Parathyroid adenoma (tissue), 2 donors: ENCODE results near the gene ZNF580.

ENCODE experiments used
- H2AFZ ChIP-seq: fragments of 300-600 bp; sonication (generic); one replicate; pipeline ENCODE4 v1.7.0; 2017; ENCODE audit warnings: antibody characterized with exemption, mild to moderate bottlenecking
- H3K27ac ChIP-seq: fragments of 300-600 bp; sonication (generic); one replicate; pipeline ENCODE4 v1.7.0; 2017
- H3K27me3 ChIP-seq: fragments of 300-600 bp; sonication (generic); one replicate; pipeline ENCODE4 v1.7.0; 2017; ENCODE audit warnings: low read length; ENCODE audit not compliant: control insufficient read depth, insufficient read depth
- H3K36me3 ChIP-seq: fragments of 300-600 bp; sonication (generic); one replicate; pipeline ENCODE4 v1.7.0; 2017; ENCODE audit warnings: low read length; ENCODE audit not compliant: control insufficient read depth, insufficient read depth
- H3K4me1 ChIP-seq: fragments of 300-600 bp; sonication (generic); one replicate; pipeline ENCODE4 v1.7.0; 2017; ENCODE audit warnings: control low read depth
- H3K4me2 ChIP-seq: fragments of 300-600 bp; sonication (generic); one replicate; pipeline ENCODE4 v1.7.0; 2017; ENCODE audit warnings: low read length
- H3K4me3 ChIP-seq: fragments of 300-600 bp; sonication (generic); one replicate; pipeline ENCODE4 v1.7.0; 2017; ENCODE audit warnings: low read depth, low read length
- H3K79me2 ChIP-seq: fragments of 300-600 bp; sonication (generic); one replicate; pipeline ENCODE4 v1.7.0; 2017; ENCODE audit warnings: control low read depth
- H3K9ac ChIP-seq: fragments of 300-600 bp; sonication (generic); one replicate; pipeline ENCODE4 v1.7.0; 2017; ENCODE audit warnings: mild to moderate bottlenecking
- H3K9me3 ChIP-seq: fragments of 300-600 bp; sonication (generic); one replicate; pipeline ENCODE4 v1.7.0; 2017; ENCODE audit warnings: low read length; ENCODE audit not compliant: control insufficient read depth
- TF ChIP-seq, protein P1 (sequence below): fragments of 300-600 bp; sonication (generic); IDR thresholded peaks from one replicate; pipeline ENCODE4 v1.7.0; 2017; ENCODE audit warnings: antibody characterized with exemption, mild to moderate bottlenecking
- donor health status: primary hyperparathyroidism.

The ZNF580 gene

DNA sequence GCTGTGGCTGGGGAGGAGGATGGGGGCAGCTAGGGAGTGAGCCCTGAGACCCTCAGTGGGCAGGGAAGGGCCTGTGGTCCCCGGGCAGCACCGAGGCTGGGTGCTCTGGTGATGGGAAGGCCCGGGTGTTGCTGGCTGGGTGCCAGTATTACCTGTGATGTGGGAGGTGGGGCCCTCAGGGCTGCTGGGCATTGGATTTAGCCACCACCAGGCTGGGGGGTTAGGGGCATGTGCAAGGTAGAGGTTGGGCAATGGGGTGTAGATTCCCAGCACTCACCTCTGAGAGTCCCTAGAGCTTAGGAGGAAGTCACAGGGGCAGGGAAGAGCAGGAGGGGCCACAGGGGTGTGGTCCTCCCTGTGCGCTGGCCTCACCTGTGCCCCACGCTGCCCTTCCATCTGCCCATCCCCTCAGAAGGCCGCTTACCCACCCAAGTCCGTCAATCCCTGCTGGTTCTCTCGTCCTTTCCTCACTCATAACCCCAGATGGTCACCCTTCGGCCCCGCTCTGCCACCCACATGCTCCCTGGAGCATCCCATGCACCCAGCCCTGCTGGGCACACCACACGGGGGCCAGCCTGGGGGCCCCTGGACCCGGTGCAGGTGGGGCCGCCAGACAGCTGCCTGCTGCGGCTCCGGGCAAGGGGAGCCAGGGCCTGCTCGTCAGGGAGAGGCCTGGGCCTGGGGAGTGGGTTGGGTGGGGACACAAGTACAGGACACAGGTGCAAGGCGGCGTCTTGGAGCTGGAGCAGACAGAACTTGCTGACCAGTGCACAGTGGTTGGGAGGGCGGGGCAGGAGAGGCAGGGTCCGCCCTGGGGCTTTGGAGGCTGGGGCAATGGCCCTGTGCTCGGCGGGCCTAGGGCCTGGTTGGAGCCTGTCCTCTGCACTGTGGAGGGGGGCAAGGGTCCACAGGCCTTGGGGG is 46.7 kb downstream of the ZNF580 start:
- Histone ChIP-seq H3K79me2 (peaks cover 52% of the 10 kb centered on the region), H3K27ac (no peak overlapping the region), H3K4me3 (no peak overlapping the region), H3K4me2 (no peak overlapping the region), H2AFZ (no peak overlapping the region), H3K9ac (no peak overlapping the region), H3K27me3 (no peaks in the 10 kb centered on the region), H3K9me3 (no peaks in the 10 kb centered on the region), H3K4me1 (peaks cover 10% of the 10 kb centered on the region), H3K36me3 (no peaks in the 10 kb centered on the region)
- TF ChIP-seq, protein P1, sequence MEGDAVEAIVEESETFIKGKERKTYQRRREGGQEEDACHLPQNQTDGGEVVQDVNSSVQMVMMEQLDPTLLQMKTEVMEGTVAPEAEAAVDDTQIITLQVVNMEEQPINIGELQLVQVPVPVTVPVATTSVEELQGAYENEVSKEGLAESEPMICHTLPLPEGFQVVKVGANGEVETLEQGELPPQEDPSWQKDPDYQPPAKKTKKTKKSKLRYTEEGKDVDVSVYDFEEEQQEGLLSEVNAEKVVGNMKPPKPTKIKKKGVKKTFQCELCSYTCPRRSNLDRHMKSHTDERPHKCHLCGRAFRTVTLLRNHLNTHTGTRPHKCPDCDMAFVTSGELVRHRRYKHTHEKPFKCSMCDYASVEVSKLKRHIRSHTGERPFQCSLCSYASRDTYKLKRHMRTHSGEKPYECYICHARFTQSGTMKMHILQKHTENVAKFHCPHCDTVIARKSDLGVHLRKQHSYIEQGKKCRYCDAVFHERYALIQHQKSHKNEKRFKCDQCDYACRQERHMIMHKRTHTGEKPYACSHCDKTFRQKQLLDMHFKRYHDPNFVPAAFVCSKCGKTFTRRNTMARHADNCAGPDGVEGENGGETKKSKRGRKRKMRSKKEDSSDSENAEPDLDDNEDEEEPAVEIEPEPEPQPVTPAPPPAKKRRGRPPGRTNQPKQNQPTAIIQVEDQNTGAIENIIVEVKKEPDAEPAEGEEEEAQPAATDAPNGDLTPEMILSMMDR, result no peak

DNA sequence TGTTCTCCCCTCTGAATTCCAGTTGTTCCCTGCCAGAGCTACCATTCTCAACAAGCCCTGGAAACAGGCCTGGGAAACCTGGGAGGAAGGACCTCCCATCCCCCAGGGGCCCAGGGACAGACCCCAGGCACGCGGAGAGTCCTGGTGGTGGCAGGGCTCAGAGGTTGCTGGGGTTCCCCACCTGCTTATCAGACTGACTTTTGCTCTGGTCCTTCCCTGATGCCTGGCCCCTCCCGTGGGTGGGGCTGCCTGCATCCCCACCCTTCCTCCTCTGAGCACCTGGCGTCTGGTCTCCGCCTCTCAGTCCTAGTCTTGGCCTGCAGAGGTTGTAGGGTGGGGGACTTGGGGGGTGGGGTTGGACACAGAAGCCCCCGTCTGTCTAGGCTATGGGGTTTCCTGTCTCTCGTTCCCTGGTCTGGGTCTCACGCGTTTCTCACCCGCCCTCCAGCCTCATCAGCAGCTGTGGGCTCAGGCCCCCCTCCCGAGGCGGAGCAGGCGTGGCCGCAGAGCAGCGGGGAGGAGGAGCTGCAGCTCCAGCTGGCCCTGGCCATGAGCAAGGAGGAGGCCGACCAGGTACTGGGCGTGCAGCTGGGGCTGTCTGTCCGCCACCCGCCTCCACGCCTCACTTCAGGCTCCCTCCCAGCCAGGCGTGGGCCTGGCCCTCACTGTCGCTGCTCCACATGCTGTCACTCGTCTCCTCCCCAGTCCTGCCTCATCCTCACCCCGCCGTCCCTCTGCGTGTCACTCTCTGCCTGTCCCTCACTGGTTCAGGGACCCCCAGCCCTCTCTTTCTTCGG is 47.8 kb downstream of the ZNF580 start:
- no peak overlapping the region for H3K27ac ChIP-seq
- H3K4me3 ChIP-seq, result no peak overlapping the region
- no peaks in the 10 kb centered on the region for H3K36me3 ChIP-seq
- H3K9ac ChIP-seq, result no peak overlapping the region
- H3K27me3 ChIP-seq, result no peaks in the 10 kb centered on the region
- TF ChIP-seq, protein P1, result no peak
- H3K9me3 ChIP-seq, result no peaks in the 10 kb centered on the region
- H2AFZ ChIP-seq, result no peak overlapping the region
- no peak overlapping the region for H3K4me2 ChIP-seq
- peaks cover 10% of the 10 kb centered on the region for H3K4me1 ChIP-seq
- peaks cover 43% of the 10 kb centered on the region for H3K79me2 ChIP-seq

DNA sequence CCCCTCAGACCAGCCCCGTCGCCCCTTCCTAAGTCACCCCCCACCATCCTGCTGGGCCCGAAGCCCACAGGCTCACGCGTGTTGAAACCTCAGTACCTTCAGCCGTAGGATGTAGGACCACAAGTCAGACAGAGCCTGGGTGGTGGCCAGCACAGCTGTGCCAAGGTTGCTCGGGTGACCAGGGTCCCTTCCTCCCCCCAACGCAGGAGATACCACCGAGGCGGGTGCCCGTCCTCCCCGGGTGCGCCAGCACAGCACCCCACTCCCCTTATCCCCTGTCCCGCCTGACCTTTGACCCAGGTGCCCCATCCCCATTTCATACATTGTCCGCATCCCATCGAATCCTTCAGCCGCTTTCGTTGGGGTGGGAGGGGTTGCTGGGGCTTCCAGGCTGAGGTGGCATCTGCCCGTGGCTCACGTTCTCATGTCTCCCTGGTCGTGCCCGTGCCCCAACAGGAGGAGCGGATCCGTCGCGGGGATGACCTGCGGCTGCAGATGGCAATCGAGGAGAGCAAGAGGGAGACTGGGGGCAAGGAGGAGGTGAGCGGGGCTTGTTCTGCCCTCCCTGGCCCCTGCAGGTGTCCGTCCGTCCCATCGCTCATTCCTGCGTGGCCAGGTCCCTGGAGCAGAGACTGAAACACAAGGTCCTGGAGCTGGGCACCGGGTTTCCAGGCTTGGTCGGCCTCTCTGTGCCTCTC is 48.8 kb downstream of the ZNF580 start:
- Histone ChIP-seq H2AFZ (no peak overlapping the region), H3K27me3 (no peaks in the 10 kb centered on the region), H3K27ac (no peak overlapping the region), H3K4me2 (no peak overlapping the region), H3K36me3 (no peaks in the 10 kb centered on the region), H3K9me3 (no peaks in the 10 kb centered on the region), H3K79me2 (peaks cover 33% of the 10 kb centered on the region), H3K4me1 (peaks cover 10% of the 10 kb centered on the region), H3K4me3 (no peak overlapping the region), H3K9ac (no peak overlapping the region)
- TF ChIP-seq, protein P1, result no peak

GRCh38 chr19:55690109-55690768 is 49.4 kb downstream of the ZNF580 start:
- no peaks in the 10 kb centered on the region for H3K36me3 ChIP-seq

More at GRCh38 chr19:55690109-55690768, 49.4 kb downstream of the ZNF580 start:
- TF ChIP-seq, protein P1, result no peak
- H3K79me2 ChIP-seq, result peaks cover 26% of the 10 kb centered on the region
- H2AFZ ChIP-seq, result no peak overlapping the region
- no peak overlapping the region for H3K4me2 ChIP-seq
- no peak overlapping the region for H3K4me3 ChIP-seq
- H3K9me3 ChIP-seq, result no peaks in the 10 kb centered on the region
- H3K27me3 ChIP-seq, result no peaks in the 10 kb centered on the region
- H3K27ac ChIP-seq, result no peak overlapping the region
- H3K9ac ChIP-seq, result no peak overlapping the region
- H3K4me1 ChIP-seq, result peaks cover 10% of the 10 kb centered on the region
